B cell (primary cell): ENCODE measurements around the gene ADGRB2. TPM values are rescaled to one million over a fixed set of nuclear protein-coding genes. Genes with fewer than 3 reads are reported as not detected.

Experiments used
- ATAC-seq: fragments of 200-7000 bp; cut with Tn5 transposase; one replicate; pipeline ENCODE4 v1.10.0; 2021; ENCODE audit warnings: low read depth, mild to moderate bottlenecking, moderate number of reproducible peaks, moderate library complexity
- CTCF ChIA-PET: fragments of 350-600 bp; sonication (Branson Sonifier 250); formaldehyde crosslinking; loops from one replicate; lab custom pipeline; 2021; ENCODE audit warnings: antibody characterized with exemption, inconsistent platforms; lab: Charles Lee
- POLR2A ChIA-PET: fragments of 350-600 bp; sonication (Branson Sonifier 250); formaldehyde crosslinking; loops from one replicate; lab custom pipeline; 2021; ENCODE audit warnings: antibody characterized with exemption; lab: Charles Lee
- DNase-seq: peaks from one replicate; pipeline ENCODE4 v3.0.0; 2013
- H2AFZ ChIP-seq: 2 replicates; pipeline ENCODE4 v1.6.1; 2012; ENCODE audit warnings: mild to moderate bottlenecking, low read depth, low read length; ENCODE audit not compliant: insufficient read depth, poor library complexity, severe bottlenecking
- H3K27ac ChIP-seq, 2 donors: 1 replicate in 1 of 2; 2 replicates in 1 of 2; pipeline ENCODE4 v1.5.1; 2012 to 2013; ENCODE audit warnings: low read length in 2 of 2, mild to moderate bottlenecking in 2 of 2, moderate library complexity in 1 of 2
- H3K27me3 ChIP-seq, 4 experiments: fragments of 200-600 bp in 1 of 4; sonication (generic) in 1 of 4; replicated peaks in 1 of 4; 1 replicate in 2 of 4; 2 replicates in 2 of 4; pipeline versions ENCODE4 v1.6.1 to v1.7.0; 2013 to 2016; ENCODE audit warnings: low read length in 3 of 4, mild to moderate bottlenecking in 2 of 4, mixed read lengths in 1 of 4, moderate library complexity in 1 of 4; ENCODE audit not compliant: insufficient read depth in 4 of 4, control insufficient read depth in 3 of 4; ENCODE audit errors: control extremely low read depth in 1 of 4
- H3K36me3 ChIP-seq, 2 experiments: replicated peaks in 1 of 2; 1 replicate in 1 of 2; 2 replicates in 1 of 2; pipeline versions ENCODE4 v1.6.1 to v1.7.1; 2013; ENCODE audit warnings: low read length in 1 of 2; ENCODE audit not compliant: insufficient read depth in 2 of 2, control insufficient read depth in 1 of 2; ENCODE audit errors: control extremely low read depth in 1 of 2, extremely low read depth in 1 of 2
- H3K4me1 ChIP-seq, 2 donors: fragments of 200-600 bp in 1 of 2; sonication (generic) in 1 of 2; 1 replicate in 1 of 2; 2 replicates in 1 of 2; pipeline versions ENCODE4 v1.5.1 to v1.6.1; 2013 to 2017; ENCODE audit warnings: low read length in 2 of 2; ENCODE audit not compliant: control insufficient read depth in 2 of 2, insufficient read depth in 2 of 2
- H3K4me2 ChIP-seq: replicated peaks from 2 replicates; pipeline ENCODE3; 2012; ENCODE audit warnings: mild to moderate bottlenecking, low read depth, low read length; ENCODE audit not compliant: poor library complexity, severe bottlenecking
- H3K4me3 ChIP-seq, 5 experiments: fragments of 200-600 bp in 1 of 5; sonication (generic) in 1 of 5; 1 replicate in 3 of 5; 2 replicates in 2 of 5; pipeline versions ENCODE4 v1.5.1 to v1.7.0; 2011 to 2016; ENCODE audit warnings: low read length in 4 of 5, mild to moderate bottlenecking in 4 of 5, low read depth in 2 of 5, control low read depth in 1 of 5, moderate library complexity in 1 of 5; ENCODE audit not compliant: insufficient read depth in 1 of 5; ENCODE audit errors: control extremely low read depth in 1 of 5, extremely low read depth in 1 of 5
- H3K79me2 ChIP-seq: fragments of 200-600 bp; sonication (generic); one replicate; pipeline ENCODE4 v1.6.0; 2016; ENCODE audit warnings: low read length; ENCODE audit not compliant: control insufficient read depth, insufficient read depth
- H3K9ac ChIP-seq: fragments of 200-600 bp; sonication (generic); 2 replicates; pipeline ENCODE4 v1.6.1; 2017; ENCODE audit warnings: mild to moderate bottlenecking, low read length, moderate library complexity
- H3K9me3 ChIP-seq, 3 donors: one replicate each; pipeline versions ENCODE4 v1.6.1 to v1.7.1; 2013; ENCODE audit warnings: low read length in 2 of 3; ENCODE audit not compliant: control insufficient read depth in 2 of 3, insufficient read depth in 1 of 3; ENCODE audit errors: control extremely low read depth in 1 of 3
- H4K20me1 ChIP-seq: 2 replicates; pipeline ENCODE4 v1.6.0; 2012; ENCODE audit warnings: mild to moderate bottlenecking, low read length; ENCODE audit not compliant: insufficient read depth, control insufficient read depth, poor library complexity, severe bottlenecking
- H3K27ac Mint-ChIP-seq: one replicate; pipeline ENCODE4 v1.8.0; 2021; ENCODE audit warnings: mixed read lengths
- H3K27me3 Mint-ChIP-seq: one replicate; pipeline ENCODE4 v1.8.0; 2021; ENCODE audit warnings: mixed read lengths
- H3K4me1 Mint-ChIP-seq: one replicate; pipeline ENCODE4 v1.8.0; 2021; ENCODE audit warnings: mixed read lengths
- H3K4me3 Mint-ChIP-seq: one replicate; pipeline ENCODE4 v1.8.0; 2021; ENCODE audit warnings: mixed read lengths
- H3K9me3 Mint-ChIP-seq: one replicate; pipeline ENCODE4 v1.8.0; 2022; ENCODE audit warnings: mixed read lengths; ENCODE audit not compliant: insufficient read depth
- CTCF ChIP-seq: fragments of 200-600 bp; IDR thresholded peaks from one replicate; pipeline ENCODE4 v1.8.0; 2022; ENCODE audit warnings: antibody characterized with exemption, mild to moderate bottlenecking
- EZH2 ChIP-seq: IDR thresholded peaks from 2 replicates; pipeline ENCODE4 v1.6.1; 2012; ENCODE audit warnings: borderline replicate concordance, low read depth, mild to moderate bottlenecking, moderate library complexity, low read length; ENCODE audit not compliant: insufficient read depth, poor library complexity, severe bottlenecking
- WGBS: methylation state at CpG from one replicate; pipeline ENCODE4 v1.1.5; 2013; ENCODE audit warnings: missing lambda C conversion rate; ENCODE audit not compliant: insufficient coverage; 5-methylcytosine and 5-hydroxymethylcytosine counted together
- intact Hi-C: fragments of 100-400 bp; cut with micrococcal nuclease; formaldehyde crosslinking; loops from one replicate; pipeline ENCODE4 v1.10.0; 2022
- polyA plus RNA-seq: library from polyadenylated mRNA; depleted of rRNA; stranded (reverse); fragments of >200 nt; gene quantifications from 2 replicates; pipeline ENCODE4 v1.2.3, GENCODE V29; 2012
- total RNA-seq, 2 donors: library from RNA; stranded (reverse); fragments of 120-200 nt in 1 of 2; gene quantifications; 1 replicate in 1 of 2; 2 replicates in 1 of 2; pipeline versions ENCODE4 v1.2.3 to v1.2.4, GENCODE V29; 2013 to 2022

The ADGRB2 gene
- total and polyA plus RNA-seq, 2 donors (not counting 1 experiment from before 2014, with no cell fraction given): 1.9 to 2.7 TPM

- H3K4me1 ChIP-seq: no peaks in the 10 kb centered on the region
- no peak overlapping the region for H3K4me3 ChIP-seq
- H3K9me3 Mint-ChIP-seq: no peaks in the 10 kb centered on the region
- peaks cover 25% of the 10 kb centered on the region for H3K27me3 Mint-ChIP-seq
- no peak overlapping the region for H3K27ac Mint-ChIP-seq
- H2AFZ ChIP-seq: no peak overlapping the region
- ATAC-seq (no peak), DNase-seq (no peak)
- no peaks in the 10 kb centered on the region for H4K20me1 ChIP-seq
- WGBS: 88% methylated on average over 21 of the region's 23 CpGs
- no peaks in the 10 kb centered on the region for H3K36me3 ChIP-seq
- no peak overlapping the region for H3K9ac ChIP-seq
- ChIA-PET POLR2A (no interaction called here), CTCF (interaction anchor here (1.5 to 1.8 kb wide), 2 partner anchors 15 to 17 kb away, joined by 3 to 5 read pairs; no protein-coding TSS in a partner anchor)
- peaks cover 0 to 14% (median 0%) of the 10 kb centered on the region in 4 experiments for H3K27me3 ChIP-seq
- H3K9me3 ChIP-seq: no peaks in the 10 kb centered on the region
- H3K4me1 Mint-ChIP-seq: no peaks in the 10 kb centered on the region
- intact Hi-C loops: no loop called here
- H3K4me3 Mint-ChIP-seq: no peak overlapping the region
- no peak overlapping the region for H3K27ac ChIP-seq
- H3K79me2 ChIP-seq: no peaks in the 10 kb centered on the region
- no peak overlapping the region for H3K4me2 ChIP-seq
- no peak for TF ChIP-seq EZH2
- no peak for TF ChIP-seq CTCF
Measured at GRCh38 chr1:31679676-31680230, 84.4 kb downstream of the ADGRB2 start.

GRCh38 chr1:31679091-31679490, 85.0 kb downstream of the ADGRB2 start:
- Histone ChIP-seq H3K9ac (no peak overlapping the region), H3K4me3 (no peak overlapping the region), H4K20me1 (no peaks in the 10 kb centered on the region), H3K4me2 (no peak overlapping the region), H3K9me3 (no peaks in the 10 kb centered on the region), H3K4me1 (no peaks in the 10 kb centered on the region), H2AFZ (no peak overlapping the region), H3K27ac (no peak overlapping the region), H3K27me3 (peaks cover 0 to 13% (median 0%) of the 10 kb centered on the region in 4 experiments), H3K79me2 (no peaks in the 10 kb centered on the region), H3K36me3 (no peaks in the 10 kb centered on the region)
- TF ChIP-seq EZH2 (no peak), CTCF (no peak)
- no peak for DNase-seq
- ATAC-seq: no peak
- Mint-ChIP-seq H3K4me1 (no peaks in the 10 kb centered on the region), H3K27me3 (peaks cover 24% of the 10 kb centered on the region), H3K4me3 (no peak overlapping the region), H3K27ac (no peak overlapping the region), H3K9me3 (no peaks in the 10 kb centered on the region)
- POLR2A ChIA-PET: no interaction called here
- intact Hi-C loops: no loop called here
- WGBS: 50% methylated on average over 2 of the region's 2 CpGs
- CTCF ChIA-PET: interaction anchor here (0.8 to 1.8 kb wide), 3 partner anchors 14 to 110 kb away, joined by 3 to 5 read pairs (median 3); no protein-coding TSS in a partner anchor
